GM18873 (cell line): Measurements from ENCODE around the gene LIAS.
A peak's percentile ranks its signal among the peaks of the same experiment; 100 is the strongest.

ENCODE experiments used
- ATAC-seq: cut with Tn5 transposase; IDR thresholded peaks from one replicate; pipeline ENCODE4 v1.9.1; 2021; ENCODE audit warnings: mild to moderate bottlenecking, moderate library complexity, moderate number of reproducible peaks; ENCODE audit not compliant: unreplicated experiment, low FRiP score

LIAS gene

GRCh38 chr4:39526765-39527295, 68.0 kb downstream of the LIAS start:
- ATAC-seq: no peak

GRCh38 chr4:39527296-39528060, 68.6 kb downstream of the LIAS start, which contains the start of gene UGDH:
TSS of gene UGDH (minus strand) at chr4:39527439. CDS start at chr4:39521512, 5,927 bp downstream.
- peak; percentile 93 for ATAC-seq

- no peak for ATAC-seq
These were observed 69.2 kb downstream of the LIAS start for GRCh38 chr4:39528061-39528465.
